ENCODE results near the gene LMF1. TPM values are rescaled to one million over a fixed set of nuclear protein-coding genes. Genes with fewer than 3 reads are reported as not detected.

LMF1 gene
- total RNA-seq, 2 donors from 2014 or later = 26.9 to 33.2 TPM

GRCh38 chr16:942436-943060, 28.2 kb downstream of the LMF1 start:
- H3K36me3 Mint-ChIP-seq (ENCODE audit: insufficient read depth in 2 of 2) = peaks cover 22 to 41% of the 10 kb centered on the region in 2 donors
- DNase-seq (no peak), ATAC-seq (replicated peaks in 1 of 2) (no peak)
- no peaks in the 10 kb centered on the region for H3K27me3 Mint-ChIP-seq (ENCODE audit: low read depth)
- no peak overlapping the region for H3K27ac Mint-ChIP-seq
- peaks cover 7 to 16% of the 10 kb centered on the region in 2 donors for H3K9me3 Mint-ChIP-seq
- H3K4me1 Mint-ChIP-seq (ENCODE audit: low read depth) = no peaks in the 10 kb centered on the region
- H3K4me3 Mint-ChIP-seq = no peak overlapping the region

DNA sequence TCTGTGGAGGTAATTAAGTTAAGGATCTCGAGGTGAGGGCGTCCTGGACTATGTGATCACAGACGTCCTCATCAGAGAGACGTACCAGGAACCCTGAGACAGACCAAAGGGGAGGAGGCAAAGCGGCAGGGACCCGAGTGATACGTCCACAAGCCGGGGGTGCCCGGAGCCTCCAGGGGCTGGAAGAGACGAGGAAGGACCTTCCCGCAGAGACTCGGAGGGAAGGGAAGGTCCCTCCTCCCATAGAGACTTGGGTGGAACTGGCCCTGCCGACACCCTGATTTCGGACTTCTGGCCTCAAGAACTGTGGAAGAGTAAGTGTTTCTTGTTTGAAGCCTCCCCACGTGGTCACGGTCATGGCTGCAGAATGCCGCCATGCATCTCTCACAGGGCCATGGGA, 30.8 kb downstream of the LMF1 start:
- H3K9me3 Mint-ChIP-seq = peaks cover 7 to 16% of the 10 kb centered on the region in 2 donors
- no peak overlapping the region for H3K4me3 Mint-ChIP-seq
- ATAC-seq (replicated peaks in 1 of 2) = no peak
- H3K36me3 Mint-ChIP-seq (ENCODE audit: insufficient read depth in 2 of 2) = peaks cover 22 to 35% of the 10 kb centered on the region in 2 donors
- no peaks in the 10 kb centered on the region for H3K27me3 Mint-ChIP-seq (ENCODE audit: low read depth)
- H3K27ac Mint-ChIP-seq = no peak overlapping the region
- no peaks in the 10 kb centered on the region for H3K4me1 Mint-ChIP-seq (ENCODE audit: low read depth)
- DNase-seq = no peak

DNA sequence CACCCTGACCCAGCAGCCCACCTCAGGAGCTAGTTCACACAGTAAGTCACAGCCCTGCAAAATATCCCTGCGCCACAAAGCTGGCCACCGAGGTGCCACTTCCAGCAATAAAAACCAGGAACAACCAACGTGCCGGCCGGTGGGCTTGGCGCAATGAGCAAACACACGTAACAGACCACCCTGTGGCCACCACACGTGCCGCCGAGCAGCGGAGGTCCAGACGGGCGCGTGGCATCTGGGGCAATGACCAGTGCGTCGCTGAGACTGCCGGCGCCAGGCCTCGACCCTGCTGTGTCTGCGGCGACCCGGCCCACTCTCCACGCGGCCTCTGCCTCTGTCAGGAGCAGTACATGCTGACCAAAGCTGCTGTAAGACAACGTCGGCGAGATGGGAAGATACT, 31.5 kb downstream of the LMF1 start:
- H3K27me3 Mint-ChIP-seq (ENCODE audit: low read depth) = no peaks in the 10 kb centered on the region
- no peak overlapping the region for H3K27ac Mint-ChIP-seq
- H3K4me3 Mint-ChIP-seq = no peak overlapping the region
- H3K4me1 Mint-ChIP-seq (ENCODE audit: low read depth) = no peaks in the 10 kb centered on the region
- DNase-seq (no peak), ATAC-seq (replicated peaks in 1 of 2) (no peak)
- peaks cover 7 to 16% of the 10 kb centered on the region in 2 donors for H3K9me3 Mint-ChIP-seq
- peaks cover 20 to 31% of the 10 kb centered on the region in 2 donors for H3K36me3 Mint-ChIP-seq (ENCODE audit: insufficient read depth in 2 of 2)

- DNase-seq (no peak), ATAC-seq (replicated peaks in 1 of 2) (no peak)
- Mint-ChIP-seq H3K27me3 (ENCODE audit: low read depth) (no peaks in the 10 kb centered on the region), H3K36me3 (ENCODE audit: insufficient read depth in 2 of 2) (peaks cover 16 to 25% of the 10 kb centered on the region in 2 donors), H3K27ac (no peak overlapping the region), H3K9me3 (peaks cover 7 to 16% of the 10 kb centered on the region in 2 donors), H3K4me1 (ENCODE audit: low read depth) (no peaks in the 10 kb centered on the region), H3K4me3 (no peak overlapping the region)
These were observed 32.0 kb downstream of the LMF1 start for GRCh38 chr16:938752-939151.

GRCh38 chr16:938136-938535, 32.6 kb downstream of the LMF1 start:
- H3K4me1 Mint-ChIP-seq (ENCODE audit: low read depth) = no peaks in the 10 kb centered on the region
- peaks cover 6 to 14% of the 10 kb centered on the region in 2 donors for H3K9me3 Mint-ChIP-seq
- DNase-seq = no peak
- peaks cover 14 to 24% of the 10 kb centered on the region in 2 donors for H3K36me3 Mint-ChIP-seq (ENCODE audit: insufficient read depth in 2 of 2)
- H3K27me3 Mint-ChIP-seq (ENCODE audit: low read depth) = no peaks in the 10 kb centered on the region
- no peak overlapping the region for H3K27ac Mint-ChIP-seq
- no peak overlapping the region for H3K4me3 Mint-ChIP-seq
- no peak for ATAC-seq (replicated peaks in 1 of 2)

- DNase-seq (no peak), ATAC-seq (replicated peaks in 1 of 2) (no peak)
- Mint-ChIP-seq H3K27ac (no peak overlapping the region), H3K4me1 (ENCODE audit: low read depth) (no peaks in the 10 kb centered on the region), H3K36me3 (ENCODE audit: insufficient read depth in 2 of 2) (peaks cover 12 to 21% of the 10 kb centered on the region in 2 donors), H3K4me3 (no peak overlapping the region), H3K9me3 (peaks cover 4 to 13% of the 10 kb centered on the region in 2 donors), H3K27me3 (ENCODE audit: low read depth) (no peaks in the 10 kb centered on the region)
These were observed 33.1 kb downstream of the LMF1 start for GRCh38 chr16:937723-938122.

DNA sequence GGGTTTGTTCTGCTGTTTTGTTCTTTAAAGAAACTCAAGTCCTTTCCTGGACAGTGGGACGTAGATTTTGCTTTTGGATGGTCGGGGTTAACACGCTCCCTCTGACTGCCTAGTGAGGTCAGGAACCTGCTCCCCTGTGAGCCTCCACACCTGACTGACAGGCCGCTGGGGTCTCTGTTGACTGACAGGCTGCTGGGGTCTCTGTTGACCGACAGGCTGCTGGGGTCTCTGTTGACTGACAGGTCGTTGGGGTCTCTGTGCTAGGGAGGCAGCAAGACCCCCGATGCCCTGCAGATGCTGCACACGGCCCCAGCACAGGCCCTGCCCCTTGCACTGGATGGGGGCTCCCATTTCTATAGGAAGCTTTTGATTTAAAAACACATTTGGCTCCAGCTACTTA, 33.5 kb downstream of the LMF1 start:
- peaks cover 8 to 17% of the 10 kb centered on the region in 2 donors for H3K36me3 Mint-ChIP-seq (ENCODE audit: insufficient read depth in 2 of 2)
- no peak overlapping the region for H3K4me3 Mint-ChIP-seq
- H3K27me3 Mint-ChIP-seq (ENCODE audit: low read depth) = no peaks in the 10 kb centered on the region
- H3K4me1 Mint-ChIP-seq (ENCODE audit: low read depth) = no peaks in the 10 kb centered on the region
- DNase-seq (no peak), ATAC-seq (replicated peaks in 1 of 2) (no peak)
- peaks cover 2 to 9% of the 10 kb centered on the region in 2 donors for H3K9me3 Mint-ChIP-seq
- H3K27ac Mint-ChIP-seq = no peak overlapping the region

- no peak for ATAC-seq (replicated peaks in 1 of 2)
- no peak for DNase-seq
- Mint-ChIP-seq H3K27me3 (ENCODE audit: low read depth) (no peaks in the 10 kb centered on the region), H3K27ac (no peak overlapping the region), H3K9me3 (no peaks in the 10 kb centered on the region), H3K4me3 (no peak overlapping the region), H3K4me1 (ENCODE audit: low read depth) (no peaks in the 10 kb centered on the region), H3K36me3 (ENCODE audit: insufficient read depth in 2 of 2) (peaks cover 0 to under 1% of the 10 kb centered on the region in 2 donors)
These were observed 35.1 kb downstream of the LMF1 start for GRCh38 chr16:935684-936083.

GRCh38 chr16:934178-934577, 36.6 kb downstream of the LMF1 start:
- no peaks in the 10 kb centered on the region for H3K27me3 Mint-ChIP-seq (ENCODE audit: low read depth)
- no peak overlapping the region for H3K27ac Mint-ChIP-seq
- H3K4me1 Mint-ChIP-seq (ENCODE audit: low read depth) = no peaks in the 10 kb centered on the region
- DNase-seq (no peak), ATAC-seq (replicated peaks in 1 of 2) (no peak)
- no peaks in the 10 kb centered on the region for H3K36me3 Mint-ChIP-seq (ENCODE audit: insufficient read depth in 2 of 2)
- H3K4me3 Mint-ChIP-seq = no peak overlapping the region
- no peaks in the 10 kb centered on the region for H3K9me3 Mint-ChIP-seq

DNA sequence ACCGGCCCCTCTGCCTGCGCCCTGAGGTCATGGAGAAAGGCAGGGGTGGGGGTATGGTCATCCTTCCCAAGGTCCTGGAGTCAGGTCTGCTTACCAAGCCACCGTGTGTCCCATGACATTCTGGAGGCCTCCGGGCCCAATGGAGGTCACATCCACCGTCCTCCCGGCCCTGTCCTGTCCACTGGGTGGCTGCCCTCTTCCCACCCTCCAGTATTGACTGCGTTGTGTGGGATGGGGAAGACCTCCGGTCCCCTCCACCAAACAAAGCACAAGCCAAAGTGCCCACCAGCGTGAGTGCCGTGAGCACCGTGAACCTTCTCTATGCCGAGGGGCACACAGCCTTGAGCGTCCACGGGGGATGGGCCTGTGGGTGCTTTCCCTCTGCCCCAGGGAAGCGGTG, 37.2 kb downstream of the LMF1 start:
- H3K9me3 Mint-ChIP-seq = no peaks in the 10 kb centered on the region
- no peaks in the 10 kb centered on the region for H3K36me3 Mint-ChIP-seq (ENCODE audit: insufficient read depth in 2 of 2)
- no peak overlapping the region for H3K4me3 Mint-ChIP-seq
- no peaks in the 10 kb centered on the region for H3K4me1 Mint-ChIP-seq (ENCODE audit: low read depth)
- no peak overlapping the region for H3K27ac Mint-ChIP-seq
- DNase-seq (no peak), ATAC-seq (replicated peaks in 1 of 2) (no peak)
- no peaks in the 10 kb centered on the region for H3K27me3 Mint-ChIP-seq (ENCODE audit: low read depth)

DNA sequence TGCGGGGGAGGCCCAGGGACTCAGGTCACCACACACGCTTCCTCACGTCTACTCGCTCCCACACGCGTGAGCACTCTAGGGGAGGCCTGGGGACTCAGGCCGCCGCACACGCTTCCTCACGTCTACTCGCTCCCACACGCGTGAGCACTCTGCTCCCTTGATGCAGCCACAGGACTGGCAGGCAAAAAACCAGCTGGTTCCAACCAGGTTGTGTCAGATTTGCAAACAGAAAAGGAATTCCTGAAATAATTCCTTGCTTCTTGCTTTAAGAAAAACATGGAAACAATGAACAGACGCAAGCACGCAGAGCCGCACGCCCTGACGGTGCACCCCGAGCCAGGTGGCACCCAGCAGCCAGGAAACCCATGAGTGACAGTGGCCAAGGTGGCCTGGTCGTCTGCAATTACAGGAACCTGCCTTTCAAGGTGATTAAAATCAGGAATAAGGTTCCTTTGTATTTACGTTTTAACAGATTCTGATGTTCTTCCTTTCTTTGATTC, 37.9 kb downstream of the LMF1 start:
- DNase-seq (no peak), ATAC-seq (replicated peaks in 1 of 2) (no peak)
- no peaks in the 10 kb centered on the region for H3K27me3 Mint-ChIP-seq (ENCODE audit: low read depth)
- H3K4me3 Mint-ChIP-seq = no peak overlapping the region
- H3K27ac Mint-ChIP-seq = no peak overlapping the region
- no peaks in the 10 kb centered on the region for H3K36me3 Mint-ChIP-seq (ENCODE audit: insufficient read depth in 2 of 2)
- H3K9me3 Mint-ChIP-seq = no peaks in the 10 kb centered on the region
- no peaks in the 10 kb centered on the region for H3K4me1 Mint-ChIP-seq (ENCODE audit: low read depth)

- ATAC-seq (replicated peaks in 1 of 2) = no peak
- no peaks in the 10 kb centered on the region for H3K4me1 Mint-ChIP-seq (ENCODE audit: low read depth)
- H3K36me3 Mint-ChIP-seq (ENCODE audit: insufficient read depth in 2 of 2) = no peaks in the 10 kb centered on the region
- no peak overlapping the region for H3K27ac Mint-ChIP-seq
- no peak overlapping the region for H3K4me3 Mint-ChIP-seq
- H3K9me3 Mint-ChIP-seq = no peaks in the 10 kb centered on the region
- DNase-seq = no peak
- no peaks in the 10 kb centered on the region for H3K27me3 Mint-ChIP-seq (ENCODE audit: low read depth)
These were observed 38.9 kb downstream of the LMF1 start for GRCh38 chr16:931626-932500.

DNA sequence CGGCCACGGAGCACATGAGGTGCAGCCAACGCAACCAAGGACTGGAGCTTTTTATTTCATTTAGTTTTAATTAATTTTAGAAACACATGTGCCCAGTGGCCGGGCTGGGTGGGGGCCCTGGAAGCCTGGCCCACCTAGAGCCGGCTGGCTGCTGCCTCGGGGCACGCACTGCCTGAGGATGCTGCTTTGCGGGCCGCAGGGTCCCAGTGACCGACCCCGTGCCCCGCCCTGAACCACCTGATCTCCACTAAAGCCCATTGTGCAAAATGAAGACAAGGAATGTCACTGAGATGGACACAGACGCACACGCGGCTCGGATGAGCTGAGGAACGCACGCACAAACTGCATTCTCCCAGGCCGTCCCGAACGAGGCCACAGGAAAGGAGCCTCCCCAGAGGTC, 39.6 kb downstream of the LMF1 start:
- DNase-seq (no peak), ATAC-seq (replicated peaks in 1 of 2) (no peak)
- Mint-ChIP-seq H3K9me3 (peaks cover 1 to 2% of the 10 kb centered on the region in 2 donors), H3K27ac (no peak overlapping the region), H3K4me3 (no peak overlapping the region), H3K27me3 (ENCODE audit: low read depth) (no peaks in the 10 kb centered on the region), H3K4me1 (ENCODE audit: low read depth) (no peaks in the 10 kb centered on the region), H3K36me3 (ENCODE audit: insufficient read depth in 2 of 2) (peaks cover 2% of the 10 kb centered on the region in 2 donors)
